ENCODE measurements around the gene FCRL2. TPM values are rescaled to one million over a fixed set of nuclear protein-coding genes. Genes with fewer than 3 reads are reported as not detected.

The FCRL2 gene
- polyA plus RNA-seq, 3 donors: 0.65 TPM; not detected in 2

DNA sequence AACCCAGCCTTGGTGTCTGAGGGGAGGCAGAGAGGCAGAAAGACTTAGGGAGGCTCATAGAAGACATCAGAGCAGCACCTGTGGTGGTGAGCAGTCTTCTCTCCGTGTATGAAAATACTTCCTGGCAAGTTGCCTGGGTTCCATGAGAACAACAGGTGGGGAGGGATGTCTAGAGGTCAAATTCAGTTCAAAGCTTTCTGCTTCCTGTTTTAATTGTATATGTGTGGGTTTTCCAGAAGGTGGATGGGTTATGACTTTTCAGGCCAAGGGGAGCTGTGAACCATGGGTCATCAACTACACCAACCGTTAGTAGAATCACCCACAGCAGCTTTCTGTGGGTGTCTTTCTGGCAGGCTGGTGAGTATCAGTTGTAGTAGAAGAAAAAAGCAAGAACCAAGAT lies 4.1 kb upstream of the FCRL2 start:
- Histone ChIP-seq H2AFZ (ENCODE audit: insufficient read depth, low read depth, low read length, poor library complexity, severe bottlenecking) (no peak overlapping the region), H3K27me3 (ENCODE audit: control insufficient read depth in 2 of 2, insufficient read depth in 2 of 2, low read length in 2 of 2) (no peaks in the 10 kb centered on the region), H3K9ac (ENCODE audit: insufficient read depth, low read length, poor library complexity, severe bottlenecking) (no peak overlapping the region), H3K4me1 (ENCODE audit: control insufficient read depth in 1 of 2, insufficient read depth in 2 of 2, low read length in 2 of 2) (peaks cover 30 to 32% of the 10 kb centered on the region in 2 donors), H3K4me2 (replicated peaks; ENCODE audit: extremely low read depth, low read length, poor library complexity, severe bottlenecking) (no peak overlapping the region), H3K27ac (ENCODE audit: low read depth in 1 of 2, low read length in 2 of 2) (no peak overlapping the region), H3K9me3 (replicated peaks in 1 of 2; ENCODE audit: control insufficient read depth in 1 of 2, insufficient read depth in 1 of 2, low read length in 2 of 2) (no peaks in the 10 kb centered on the region), H3K36me3 (replicated peaks in 1 of 2; ENCODE audit: control insufficient read depth in 1 of 2, insufficient read depth in 2 of 2, low read length in 2 of 2) (no peaks in the 10 kb centered on the region), H3K79me2 (ENCODE audit: insufficient read depth, low read length) (no peaks in the 10 kb centered on the region), H4K20me1 (ENCODE audit: insufficient read depth, low read length) (no peaks in the 10 kb centered on the region), H3K4me3 (replicated peaks in 1 of 3; ENCODE audit: low read depth in 2 of 3, low read length in 3 of 3) (no peak overlapping the region)
- TF ChIP-seq, protein P1, sequence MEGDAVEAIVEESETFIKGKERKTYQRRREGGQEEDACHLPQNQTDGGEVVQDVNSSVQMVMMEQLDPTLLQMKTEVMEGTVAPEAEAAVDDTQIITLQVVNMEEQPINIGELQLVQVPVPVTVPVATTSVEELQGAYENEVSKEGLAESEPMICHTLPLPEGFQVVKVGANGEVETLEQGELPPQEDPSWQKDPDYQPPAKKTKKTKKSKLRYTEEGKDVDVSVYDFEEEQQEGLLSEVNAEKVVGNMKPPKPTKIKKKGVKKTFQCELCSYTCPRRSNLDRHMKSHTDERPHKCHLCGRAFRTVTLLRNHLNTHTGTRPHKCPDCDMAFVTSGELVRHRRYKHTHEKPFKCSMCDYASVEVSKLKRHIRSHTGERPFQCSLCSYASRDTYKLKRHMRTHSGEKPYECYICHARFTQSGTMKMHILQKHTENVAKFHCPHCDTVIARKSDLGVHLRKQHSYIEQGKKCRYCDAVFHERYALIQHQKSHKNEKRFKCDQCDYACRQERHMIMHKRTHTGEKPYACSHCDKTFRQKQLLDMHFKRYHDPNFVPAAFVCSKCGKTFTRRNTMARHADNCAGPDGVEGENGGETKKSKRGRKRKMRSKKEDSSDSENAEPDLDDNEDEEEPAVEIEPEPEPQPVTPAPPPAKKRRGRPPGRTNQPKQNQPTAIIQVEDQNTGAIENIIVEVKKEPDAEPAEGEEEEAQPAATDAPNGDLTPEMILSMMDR (IDR thresholded peaks at IDR 0.05): no peak
- Mint-ChIP-seq H3K27me3 (ENCODE audit: low read depth in 3 of 3) (peaks cover 1 to 10% (median 4%) of the 10 kb centered on the region in 3 donors), H3K36me3 (no peaks in the 10 kb centered on the region), H3K4me3 (no peak overlapping the region), H3K27ac (peak overlapping the region in 1 of 7 donors; percentile 23), H3K9me3 (peaks cover 0 to 4% (median 0%) of the 10 kb centered on the region in 7 donors), H3K4me1 (peaks cover 36% of the 10 kb centered on the region)
- intact Hi-C loops (cut with micrococcal nuclease): no loop called here
- WGBS (ENCODE audit: insufficient coverage): no CpG with 5 or more reads among the region's 2 CpGs
- no peak for DNase-seq

DNA sequence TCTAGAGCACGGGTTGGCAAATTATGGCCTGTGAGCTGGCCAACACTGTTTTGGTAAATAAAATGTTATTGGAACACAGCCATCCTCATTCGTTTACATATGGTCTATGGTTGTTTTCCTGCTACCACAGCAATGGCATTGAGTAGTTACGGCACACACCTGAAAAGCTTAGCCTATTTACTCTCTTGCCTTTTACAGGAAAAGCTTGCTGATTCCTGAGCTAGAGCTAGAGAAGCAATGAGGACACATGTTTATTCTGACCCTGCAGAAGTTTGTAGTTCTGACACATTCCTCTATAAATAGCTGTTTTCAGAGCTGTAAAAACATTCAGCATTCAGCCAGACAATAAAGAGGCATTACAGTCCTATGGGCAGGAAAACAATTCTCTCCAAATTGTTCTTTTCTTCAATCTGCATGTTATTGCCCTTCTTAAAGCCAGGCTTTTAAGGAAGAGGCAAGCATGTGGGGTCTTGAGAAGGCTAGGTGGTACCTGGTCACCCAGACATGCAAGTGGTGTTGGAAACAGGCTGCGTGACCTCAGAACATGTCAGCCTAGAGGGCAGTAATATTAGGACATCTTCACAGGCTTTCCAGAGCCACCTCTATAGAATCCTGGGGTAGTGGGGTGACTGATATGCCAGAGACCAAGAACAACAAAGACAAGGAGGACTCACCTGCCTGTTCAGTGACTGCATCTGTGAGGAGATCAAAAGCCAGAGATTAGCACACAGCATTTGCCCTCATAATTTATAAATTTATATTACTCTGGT lies 1.6 kb downstream of the FCRL2 start:
- Histone ChIP-seq H3K79me2 (ENCODE audit: insufficient read depth, low read length) (no peaks in the 10 kb centered on the region), H3K4me3 (replicated peaks in 1 of 3; ENCODE audit: low read depth in 2 of 3, low read length in 3 of 3) (no peak overlapping the region), H3K9me3 (replicated peaks in 1 of 2; ENCODE audit: control insufficient read depth in 1 of 2, insufficient read depth in 1 of 2, low read length in 2 of 2) (no peaks in the 10 kb centered on the region), H3K27ac (ENCODE audit: low read depth in 1 of 2, low read length in 2 of 2) (no peak overlapping the region), H3K27me3 (ENCODE audit: control insufficient read depth in 2 of 2, insufficient read depth in 2 of 2, low read length in 2 of 2) (peaks cover 4 to 9% of the 10 kb centered on the region in 2 donors), H2AFZ (ENCODE audit: insufficient read depth, low read depth, low read length, poor library complexity, severe bottlenecking) (no peak overlapping the region), H3K4me1 (ENCODE audit: control insufficient read depth in 1 of 2, insufficient read depth in 2 of 2, low read length in 2 of 2) (peaks cover 10 to 23% of the 10 kb centered on the region in 2 donors), H3K36me3 (replicated peaks in 1 of 2; ENCODE audit: control insufficient read depth in 1 of 2, insufficient read depth in 2 of 2, low read length in 2 of 2) (no peaks in the 10 kb centered on the region), H3K4me2 (replicated peaks; ENCODE audit: extremely low read depth, low read length, poor library complexity, severe bottlenecking) (no peak overlapping the region), H3K9ac (ENCODE audit: insufficient read depth, low read length, poor library complexity, severe bottlenecking) (no peak overlapping the region), H4K20me1 (ENCODE audit: insufficient read depth, low read length) (no peaks in the 10 kb centered on the region)
- Mint-ChIP-seq H3K9me3 (peaks cover 0 to 2% (median 0%) of the 10 kb centered on the region in 7 donors), H3K36me3 (peaks cover 0 to 2% of the 10 kb centered on the region in 2 donors), H3K27me3 (ENCODE audit: low read depth in 3 of 3) (peaks cover 4 to 19% (median 10%) of the 10 kb centered on the region in 3 donors), H3K27ac (no peak overlapping the region), H3K4me3 (peak overlapping the region in 1 of 2 donors; percentile 5), H3K4me1 (peaks cover 28% of the 10 kb centered on the region)
- TF ChIP-seq, protein P1 (IDR thresholded peaks at IDR 0.05): no peak
- DNase-seq: no peak
- WGBS (ENCODE audit: insufficient coverage): no CpG with 5 or more reads among the region's 4 CpGs
- intact Hi-C loops (cut with micrococcal nuclease): no loop called here
